Chondrocyte (in vitro differentiated cells): ENCODE measurements around the gene NFIA. TPM values are rescaled to one million over a fixed set of nuclear protein-coding genes. Genes with fewer than 3 reads are reported as not detected.
"Not testable (repeated sequence)": the region's sequence is repeated elsewhere in the genome, so short reads cannot be mapped to it uniquely, and the experiment has no call there.

Source experiments
- DNase-seq: peaks from one replicate; pipeline ENCODE4 v3.0.0; 2021; ENCODE audit warnings: mixed read lengths, low spot score
- H3K27ac Mint-ChIP-seq: one replicate; pipeline ENCODE4 v1.8.0; 2021; ENCODE audit warnings: mild to moderate bottlenecking, moderate library complexity, mixed read lengths; ENCODE audit not compliant: unreplicated experiment
- H3K27me3 Mint-ChIP-seq: 2 replicates; pipeline ENCODE4 v1.8.0; 2021; ENCODE audit warnings: low read depth, mixed read lengths
- H3K36me3 Mint-ChIP-seq: 2 replicates; pipeline ENCODE4 v1.8.0; 2021; ENCODE audit warnings: low read depth, mixed read lengths
- H3K4me1 Mint-ChIP-seq: 2 replicates; pipeline ENCODE4 v1.8.0; 2021; ENCODE audit warnings: low read depth, mild to moderate bottlenecking, mixed read lengths
- H3K4me3 Mint-ChIP-seq: one replicate; pipeline ENCODE4 v1.8.0; 2021; ENCODE audit warnings: mild to moderate bottlenecking, moderate library complexity, mixed read lengths; ENCODE audit not compliant: unreplicated experiment
- H3K9me3 Mint-ChIP-seq: 2 replicates; pipeline ENCODE4 v1.8.0; 2021; ENCODE audit warnings: low read depth, mixed read lengths
- CTCF ChIP-seq: fragments of 200-600 bp; sonication (generic); IDR thresholded peaks from 2 replicates; pipeline ENCODE4 v1.5.0; 2021; ENCODE audit warnings: antibody characterized with exemption, mild to moderate bottlenecking, moderate library complexity
- total RNA-seq: library from RNA; stranded (reverse); gene quantifications from 3 replicates; pipeline ENCODE4 v1.2.1, GENCODE V29; 2021

Gene NFIA
- total RNA-seq, 1 donor from 2014 or later, result 43.0 TPM

- no peak overlapping the region for H3K4me3 Mint-ChIP-seq
- H3K4me1 Mint-ChIP-seq, result peaks cover 37% of the 10 kb centered on the region
- TF ChIP-seq CTCF, result no peak
- DNase-seq, result no peak
- no peaks in the 10 kb centered on the region for H3K9me3 Mint-ChIP-seq
- no peaks in the 10 kb centered on the region for H3K27me3 Mint-ChIP-seq
- no peak overlapping the region for H3K27ac Mint-ChIP-seq
- peaks cover 1% of the 10 kb centered on the region for H3K36me3 Mint-ChIP-seq
These were observed 42.9 kb downstream of the NFIA start for GRCh38 chr1:61125263-61125662.

- no peak for DNase-seq
- Mint-ChIP-seq H3K4me1 (peaks cover 36% of the 10 kb centered on the region), H3K9me3 (no peaks in the 10 kb centered on the region), H3K36me3 (peaks cover 1% of the 10 kb centered on the region), H3K27ac (no peak overlapping the region), H3K4me3 (no peak overlapping the region), H3K27me3 (no peaks in the 10 kb centered on the region)
- TF ChIP-seq CTCF, result no peak
These were observed 43.5 kb downstream of the NFIA start for GRCh38 chr1:61125895-61126294.

- H3K36me3 Mint-ChIP-seq, H3K4me3 Mint-ChIP-seq, H3K27ac Mint-ChIP-seq, H3K27me3 Mint-ChIP-seq, H3K9me3 Mint-ChIP-seq, DNase-seq: not testable (repeated sequence)
- H3K4me1 Mint-ChIP-seq, result peaks cover 36% of the 10 kb centered on the region
These were observed 44.5 kb downstream of the NFIA start for GRCh38 chr1:61126843-61127242.

- TF ChIP-seq CTCF, result no peak
- no peak for DNase-seq
- Mint-ChIP-seq H3K4me3 (no peak overlapping the region), H3K4me1 (peaks cover 34% of the 10 kb centered on the region), H3K9me3 (no peaks in the 10 kb centered on the region), H3K27ac (no peak overlapping the region), H3K36me3 (peaks cover 1% of the 10 kb centered on the region), H3K27me3 (no peaks in the 10 kb centered on the region)
These were observed 48.1 kb downstream of the NFIA start for GRCh38 chr1:61130338-61131000.

GRCh38 chr1:61131248-61131647 lies 48.9 kb downstream of the NFIA start:
- no peak overlapping the region for H3K4me3 Mint-ChIP-seq

More at GRCh38 chr1:61131248-61131647, 48.9 kb downstream of the NFIA start:
- peak overlapping the region; percentile 87 for H3K27ac Mint-ChIP-seq
- DNase-seq, result no peak
- peaks cover 37% of the 10 kb centered on the region for H3K4me1 Mint-ChIP-seq
- no peaks in the 10 kb centered on the region for H3K9me3 Mint-ChIP-seq
- TF ChIP-seq CTCF, result no peak
- peaks cover 1% of the 10 kb centered on the region for H3K36me3 Mint-ChIP-seq
- H3K27me3 Mint-ChIP-seq, result no peaks in the 10 kb centered on the region
